ENCODE data around the gene SLC22A2.

- TF ChIP-seq CTCF (conservative IDR thresholded peaks at IDR 0.05; ENCODE audit: low read length) (no peak), EZH2phosphoT487 (IDR thresholded peaks at IDR 0.05; ENCODE audit: borderline replicate concordance, low read depth, low read length) (no peak)
Measured at GRCh38 chr6:160274871-160275510, 16.4 kb upstream of the SLC22A2 start.

Data from OCI-LY7 (cell line).